IPS-20b (cell line): Measurements from ENCODE around the gene ARHGAP22.

ENCODE experiments used
- H3K27ac ChIP-seq: one replicate; pipeline ENCODE4 v1.5.1; 2013; ENCODE audit warnings: low read length
- H3K27me3 ChIP-seq: 2 replicates; pipeline ENCODE4 v1.6.1; 2013; ENCODE audit warnings: mild to moderate bottlenecking, low read length, inconsistent platforms; ENCODE audit not compliant: insufficient read depth
- H3K36me3 ChIP-seq: 2 replicates; pipeline ENCODE4 v1.6.1; 2013; ENCODE audit warnings: low read depth, mild to moderate bottlenecking, inconsistent platforms, low read length, moderate library complexity; ENCODE audit not compliant: insufficient read depth
- H3K4me1 ChIP-seq: 2 replicates; pipeline ENCODE4 v1.6.1; 2013; ENCODE audit warnings: mild to moderate bottlenecking, control low read depth, inconsistent platforms, low read length, moderate library complexity; ENCODE audit not compliant: insufficient read depth
- H3K4me3 ChIP-seq: 2 replicates; pipeline ENCODE4 v1.5.1; 2013; ENCODE audit warnings: mild to moderate bottlenecking, low read length, inconsistent platforms
- H3K9ac ChIP-seq: 2 replicates; pipeline ENCODE4 v1.6.1; 2013; ENCODE audit warnings: low read depth, mild to moderate bottlenecking, inconsistent platforms, low read length, moderate library complexity
- H3K9me3 ChIP-seq: 2 replicates; pipeline ENCODE4 v1.6.1; 2013; ENCODE audit warnings: mild to moderate bottlenecking, low read depth, low read length, inconsistent platforms; ENCODE audit not compliant: insufficient read depth

ARHGAP22 gene

DNA sequence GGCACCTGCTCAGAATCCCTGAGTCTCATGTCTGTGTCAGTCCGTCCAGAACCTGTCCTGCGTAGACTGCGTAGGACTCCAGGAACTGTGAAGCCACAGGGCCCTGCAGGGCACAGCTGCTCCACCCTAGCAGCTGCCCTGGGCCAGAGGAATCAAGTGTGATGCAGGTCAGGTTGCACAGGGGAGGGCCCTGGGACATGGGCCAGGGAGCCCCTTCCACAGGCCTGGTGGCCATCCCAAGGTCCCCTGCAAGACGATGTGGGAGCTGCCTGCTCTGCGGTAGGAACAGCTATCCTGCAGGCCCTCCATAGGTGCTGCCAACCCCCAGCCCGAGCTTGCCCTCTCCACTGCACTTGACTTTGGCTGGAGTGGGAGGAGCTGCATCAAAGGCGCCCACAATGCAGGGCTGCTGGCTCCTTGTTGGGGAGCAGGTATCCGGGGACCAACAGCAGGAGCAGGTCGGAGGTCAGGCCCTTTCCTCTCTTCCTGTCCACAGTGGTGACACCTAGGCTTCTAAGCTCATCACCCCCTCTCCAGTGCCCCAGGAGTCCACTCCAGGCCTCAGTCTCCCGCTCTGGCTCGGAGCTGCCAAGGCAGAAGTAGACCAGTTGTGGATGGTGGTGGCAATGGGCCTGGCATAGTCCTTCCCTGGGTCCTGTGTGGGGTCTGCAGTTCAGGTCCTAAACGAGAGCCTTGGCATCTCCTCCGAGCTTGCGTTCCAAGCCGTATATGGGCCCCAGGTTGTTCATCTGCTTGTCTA is 149.3 kb downstream of the ARHGAP22 start:
- no peak overlapping the region for H3K4me3 ChIP-seq
- no peaks in the 10 kb centered on the region for H3K4me1 ChIP-seq
- H3K9me3 ChIP-seq = no peaks in the 10 kb centered on the region
- H3K27ac ChIP-seq = no peak overlapping the region
- H3K9ac ChIP-seq = no peak overlapping the region
- H3K27me3 ChIP-seq = no peaks in the 10 kb centered on the region
- H3K36me3 ChIP-seq = no peaks in the 10 kb centered on the region

GRCh38 chr10:48455055-48455391 is 149.8 kb downstream of the ARHGAP22 start:
- H3K27me3 ChIP-seq = no peaks in the 10 kb centered on the region
- no peaks in the 10 kb centered on the region for H3K36me3 ChIP-seq
- no peak overlapping the region for H3K4me3 ChIP-seq
- H3K4me1 ChIP-seq = no peaks in the 10 kb centered on the region
- H3K9me3 ChIP-seq = no peaks in the 10 kb centered on the region
- no peak overlapping the region for H3K27ac ChIP-seq
- H3K9ac ChIP-seq = no peak overlapping the region

GRCh38 chr10:48454302-48455054 is 150.4 kb downstream of the ARHGAP22 start:
- Histone ChIP-seq H3K4me3 (no peak overlapping the region), H3K27me3 (no peaks in the 10 kb centered on the region), H3K9me3 (no peaks in the 10 kb centered on the region), H3K27ac (no peak overlapping the region), H3K9ac (no peak overlapping the region), H3K36me3 (no peaks in the 10 kb centered on the region), H3K4me1 (no peaks in the 10 kb centered on the region)

DNA sequence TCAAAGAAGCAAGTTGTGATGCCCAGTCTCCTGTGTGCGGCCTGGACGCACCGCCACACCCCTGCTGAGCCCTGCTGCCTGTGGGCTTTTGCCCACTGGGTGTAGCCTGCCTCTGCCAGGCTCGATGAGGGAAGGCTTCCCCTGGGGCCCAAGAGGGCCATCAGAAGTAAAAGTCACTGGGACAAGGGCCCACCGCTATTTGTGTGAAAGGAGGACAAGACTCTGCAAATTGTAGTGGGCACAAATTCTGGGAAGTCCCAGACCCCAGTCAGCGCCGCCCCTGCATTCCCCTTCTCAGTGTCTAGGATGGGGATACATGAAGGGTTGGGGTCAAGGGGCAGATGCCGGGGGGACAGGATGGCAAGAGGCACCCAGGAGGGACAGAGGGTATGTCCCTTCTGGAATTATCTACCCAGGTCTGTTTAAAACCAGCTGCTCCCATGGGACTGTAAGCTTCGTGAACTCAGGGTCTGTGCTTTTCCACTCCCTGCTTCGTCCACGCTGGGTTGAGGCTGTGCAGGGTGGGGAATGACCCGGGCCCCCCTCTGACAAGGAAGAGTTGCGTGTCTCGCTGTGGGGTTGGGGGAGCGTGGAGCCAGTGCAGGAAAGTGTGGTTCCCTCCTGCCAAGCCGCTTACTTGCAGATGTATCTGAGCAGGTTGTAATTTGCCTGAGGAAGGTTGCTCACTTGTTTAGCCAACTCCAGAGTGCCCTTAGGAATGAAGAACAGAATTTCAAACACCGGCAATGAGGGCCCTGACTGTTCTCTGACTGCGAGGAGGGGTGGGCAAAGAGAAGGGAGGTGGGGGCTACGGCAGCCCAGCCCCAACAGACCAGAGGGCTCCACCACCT is 151.2 kb downstream of the ARHGAP22 start:
- H3K9me3 ChIP-seq = no peaks in the 10 kb centered on the region
- no peaks in the 10 kb centered on the region for H3K36me3 ChIP-seq
- H3K4me3 ChIP-seq = no peak overlapping the region
- no peaks in the 10 kb centered on the region for H3K27me3 ChIP-seq
- no peak overlapping the region for H3K9ac ChIP-seq
- no peak overlapping the region for H3K27ac ChIP-seq
- H3K4me1 ChIP-seq = no peaks in the 10 kb centered on the region

DNA sequence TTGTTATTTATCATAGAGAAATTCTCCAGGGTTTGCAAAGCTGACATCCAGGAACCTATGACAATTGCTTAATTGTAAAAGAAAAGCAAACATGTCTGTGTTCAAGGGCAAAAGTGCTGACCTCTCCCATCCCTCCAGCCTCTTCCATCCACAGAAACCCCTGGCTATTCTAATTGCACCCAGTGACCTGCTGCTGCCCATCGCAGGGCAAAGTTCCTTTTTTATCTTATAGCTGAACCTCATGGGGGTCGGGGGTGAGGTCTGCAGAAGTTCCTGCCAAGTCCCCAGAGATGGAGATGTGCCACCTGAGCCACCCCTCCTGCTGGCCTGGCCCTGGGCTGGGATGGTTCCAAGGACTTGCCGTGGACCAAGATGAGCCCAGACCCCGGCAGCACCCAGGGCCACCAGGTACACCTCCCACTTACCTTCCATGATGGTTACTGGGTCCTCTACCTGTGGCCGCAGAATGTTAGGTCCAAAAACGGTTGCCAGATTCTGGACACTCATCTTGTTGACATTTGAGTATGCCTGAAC is 151.9 kb downstream of the ARHGAP22 start:
- Histone ChIP-seq H3K27me3 (no peaks in the 10 kb centered on the region), H3K9me3 (no peaks in the 10 kb centered on the region), H3K27ac (no peak overlapping the region), H3K4me1 (no peaks in the 10 kb centered on the region), H3K36me3 (no peaks in the 10 kb centered on the region), H3K9ac (no peak overlapping the region), H3K4me3 (no peak overlapping the region)

- Histone ChIP-seq H3K4me3 (no peak overlapping the region), H3K36me3 (no peaks in the 10 kb centered on the region)
These were observed 152.6 kb downstream of the ARHGAP22 start for GRCh38 chr10:48451969-48452878.

GRCh38 chr10:48450741-48451466 is 154.0 kb downstream of the ARHGAP22 start:
- peaks cover 2% of the 10 kb centered on the region; the same call in 1 of the 2 replicates for H3K36me3 ChIP-seq
- H3K4me1 ChIP-seq = no peaks in the 10 kb centered on the region
- H3K4me3 ChIP-seq = no peak overlapping the region
- H3K9ac ChIP-seq = no peak overlapping the region
- H3K27me3 ChIP-seq = no peaks in the 10 kb centered on the region
- H3K27ac ChIP-seq = no peak overlapping the region
- H3K9me3 ChIP-seq = no peaks in the 10 kb centered on the region

More at GRCh38 chr10:48451969-48452878, 152.6 kb downstream of the ARHGAP22 start:
- H3K9ac ChIP-seq = no peak overlapping the region
- H3K4me1 ChIP-seq = no peaks in the 10 kb centered on the region
- H3K27ac ChIP-seq = no peak overlapping the region
- no peaks in the 10 kb centered on the region for H3K27me3 ChIP-seq
- no peaks in the 10 kb centered on the region for H3K9me3 ChIP-seq

DNA sequence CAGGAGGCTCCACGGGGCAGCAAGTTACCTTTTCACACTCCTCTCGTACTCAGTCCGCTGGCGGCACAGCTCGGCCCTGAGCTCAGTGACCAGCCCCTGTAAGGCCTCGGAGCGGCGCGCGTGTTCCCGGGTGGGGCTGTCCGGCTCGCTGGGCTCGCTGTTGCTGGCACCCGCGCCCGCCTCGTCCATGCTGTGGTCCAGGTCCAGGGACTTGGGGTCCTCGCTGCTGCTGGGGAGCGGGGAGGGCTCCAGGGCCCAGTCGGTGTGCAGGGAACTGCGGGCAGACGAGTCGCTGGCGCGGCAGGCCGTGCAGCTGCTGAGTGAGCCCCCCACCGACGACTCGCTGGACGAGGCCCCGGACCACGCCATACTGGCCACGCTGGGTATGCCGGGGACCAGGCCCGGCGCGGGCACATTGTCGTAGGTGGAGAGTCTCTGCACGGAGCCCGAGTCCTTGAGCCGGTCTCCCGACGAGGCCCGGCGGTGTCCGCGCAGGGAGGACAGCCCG is 154.6 kb downstream of the ARHGAP22 start:
- no peaks in the 10 kb centered on the region for H3K9me3 ChIP-seq
- H3K4me3 ChIP-seq = no peak overlapping the region
- H3K27me3 ChIP-seq = no peaks in the 10 kb centered on the region
- H3K4me1 ChIP-seq = no peaks in the 10 kb centered on the region
- H3K9ac ChIP-seq = no peak overlapping the region
- peaks cover 5% of the 10 kb centered on the region; the same call in 1 of the 2 replicates for H3K36me3 ChIP-seq
- H3K27ac ChIP-seq = no peak overlapping the region

DNA sequence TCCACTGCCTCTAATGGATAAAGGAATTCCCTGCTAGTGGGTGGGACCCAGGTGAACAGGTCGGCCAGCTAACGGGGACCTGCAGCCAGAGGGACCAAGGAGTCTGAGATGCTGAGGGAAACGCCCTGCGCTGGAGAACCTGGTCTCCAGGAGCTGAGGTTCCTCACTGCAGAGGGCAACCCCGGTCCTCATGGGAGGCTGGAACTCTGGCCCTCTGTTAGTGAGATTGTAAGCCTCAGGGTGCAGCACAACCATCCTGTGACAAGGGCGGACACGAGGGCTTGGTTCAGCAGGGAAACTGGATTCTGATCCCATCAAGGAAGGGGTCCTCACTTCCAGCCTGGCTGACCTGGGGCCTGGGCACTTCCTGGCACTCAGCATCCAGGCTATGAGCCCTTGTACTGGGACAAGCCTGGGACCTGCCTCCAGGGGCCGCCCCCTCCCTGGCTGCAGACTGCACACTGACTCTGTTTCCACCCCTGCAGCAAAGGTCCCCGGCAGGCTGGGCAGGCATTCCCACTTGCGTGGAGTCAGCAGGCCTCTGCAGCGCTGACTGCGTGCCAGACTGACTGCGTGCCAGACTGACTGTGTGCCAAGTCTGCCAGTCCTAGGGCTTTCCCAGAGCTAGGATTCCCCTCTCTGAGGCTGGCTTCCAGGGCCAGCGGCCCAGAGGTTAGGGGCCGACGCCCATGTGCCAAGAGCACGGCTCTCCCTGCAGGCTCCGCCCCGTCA is 155.2 kb downstream of the ARHGAP22 start:
- H3K27ac ChIP-seq = no peak overlapping the region
- no peaks in the 10 kb centered on the region for H3K9me3 ChIP-seq
- H3K4me1 ChIP-seq = peaks cover under 1% of the 10 kb centered on the region; the same call in 1 of the 2 replicates
- no peak overlapping the region for H3K9ac ChIP-seq
- no peaks in the 10 kb centered on the region for H3K27me3 ChIP-seq
- H3K36me3 ChIP-seq = peaks cover 5% of the 10 kb centered on the region; the same call in 1 of the 2 replicates
- H3K4me3 ChIP-seq = no peak overlapping the region

- Histone ChIP-seq H3K36me3 (peaks cover 5% of the 10 kb centered on the region; the same call in 1 of the 2 replicates), H3K9me3 (no peaks in the 10 kb centered on the region), H3K4me3 (no peak overlapping the region), H3K9ac (no peak overlapping the region; the same call in 1 of the 2 replicates), H3K27me3 (no peaks in the 10 kb centered on the region), H3K27ac (no peak overlapping the region), H3K4me1 (peaks cover 8% of the 10 kb centered on the region; the same call in 1 of the 2 replicates)
These were observed 156.1 kb downstream of the ARHGAP22 start for GRCh38 chr10:48448796-48449195.
